K562 (cell line): ENCODE results near the gene RNF223.

Experiments used
- BCOR ChIP-seq: fragments of 450-650 bp; IDR thresholded peaks from 2 replicates; pipeline ENCODE4 v1.6.1; 2016
- C11orf30 ChIP-seq: fragments of 450-650 bp; IDR thresholded peaks from 2 replicates; pipeline ENCODE4 v1.6.1; 2016; ENCODE audit warnings: low read depth, mild to moderate bottlenecking
- CBFB ChIP-seq: sonication (generic); formaldehyde crosslinking; IDR thresholded peaks from 2 replicates; pipeline ENCODE4 v1.4.0; 2020; ENCODE audit warnings: mild to moderate bottlenecking, missing genetic modification reagents
- DDX20 ChIP-seq: fragments of 450-650 bp; IDR thresholded peaks from 2 replicates; pipeline ENCODE4 v1.6.1; 2016; ENCODE audit warnings: missing genetic modification characterization, low read depth, mild to moderate bottlenecking, missing compliant biosample characterization, moderate library complexity
- GABPB1 ChIP-seq: sonication (generic); formaldehyde crosslinking; IDR thresholded peaks from 2 replicates; pipeline ENCODE4 v1.8.0; 2022; ENCODE audit warnings: mild to moderate bottlenecking, missing genetic modification reagents
- HSF4 ChIP-seq: fragments of 250-450 bp; sonication (Bioruptor Pico); IDR thresholded peaks from 2 replicates; pipeline ENCODE4 v2.1.2; 2022; ENCODE audit warnings: mild to moderate bottlenecking, moderate library complexity, borderline replicate concordance
- JUNB ChIP-seq: fragments of 450-650 bp; formaldehyde crosslinking; conservative IDR thresholded peaks from 2 replicates; pipeline ENCODE4 v1.4.0; 2020; ENCODE audit warnings: mild to moderate bottlenecking
- MCM7 ChIP-seq, 2 experiments: fragments of 450-650 bp; IDR thresholded peaks; 2 replicates each; pipeline ENCODE4 v1.6.1; 2016 to 2018
- SMARCC2 ChIP-seq: fragments of 450-650 bp; IDR thresholded peaks from 2 replicates; pipeline ENCODE4 v1.6.1; 2017; ENCODE audit warnings: antibody characterized with exemption, moderate library complexity, mild to moderate bottlenecking, low read depth
- TCFL5 ChIP-seq: fragments of 250-450 bp; sonication (Bioruptor Pico); conservative IDR thresholded peaks from 2 replicates; pipeline ENCODE4 v1.6.1; 2021; ENCODE audit warnings: mild to moderate bottlenecking, moderate library complexity, matching md5 sums
- YY1 ChIP-seq, 3 experiments: IDR thresholded peaks; 2 replicates each; pipeline ENCODE4 v1.6.1; 2011; ENCODE audit warnings: low read length in 2 of 3, mild to moderate bottlenecking in 2 of 3, moderate library complexity in 2 of 3, borderline replicate concordance in 1 of 3, control low read depth in 1 of 3, low read depth in 1 of 3; ENCODE audit not compliant: insufficient read depth in 3 of 3, insufficient replicate concordance in 2 of 3, control insufficient read depth in 1 of 3, insufficient read length in 1 of 3; ENCODE audit errors: extremely low read depth in 1 of 3
- TF ChIP-seq, protein P1 (sequence below), 2 experiments: IDR thresholded peaks; 2 replicates each; pipeline ENCODE4 v1.6.1; 2012; ENCODE audit warnings: improper control_type of control experiment in 2 of 2, low read depth in 2 of 2, low read length in 2 of 2, borderline replicate concordance in 1 of 2
- TF ChIP-seq, protein P2 (sequence below), 3 experiments: IDR thresholded peaks in 2 of 3; conservative IDR thresholded peaks in 1 of 3; 2 replicates each; pipeline ENCODE4 v1.5.1; 2011 to 2012; ENCODE audit warnings: low read length in 3 of 3, mild to moderate bottlenecking in 3 of 3, control low read depth in 2 of 3, improper control_type of control experiment in 1 of 3, inconsistent platforms in 1 of 3, low read depth in 1 of 3, mixed read lengths in 1 of 3, moderate library complexity in 1 of 3; ENCODE audit not compliant: insufficient read depth in 2 of 3

DNA sequence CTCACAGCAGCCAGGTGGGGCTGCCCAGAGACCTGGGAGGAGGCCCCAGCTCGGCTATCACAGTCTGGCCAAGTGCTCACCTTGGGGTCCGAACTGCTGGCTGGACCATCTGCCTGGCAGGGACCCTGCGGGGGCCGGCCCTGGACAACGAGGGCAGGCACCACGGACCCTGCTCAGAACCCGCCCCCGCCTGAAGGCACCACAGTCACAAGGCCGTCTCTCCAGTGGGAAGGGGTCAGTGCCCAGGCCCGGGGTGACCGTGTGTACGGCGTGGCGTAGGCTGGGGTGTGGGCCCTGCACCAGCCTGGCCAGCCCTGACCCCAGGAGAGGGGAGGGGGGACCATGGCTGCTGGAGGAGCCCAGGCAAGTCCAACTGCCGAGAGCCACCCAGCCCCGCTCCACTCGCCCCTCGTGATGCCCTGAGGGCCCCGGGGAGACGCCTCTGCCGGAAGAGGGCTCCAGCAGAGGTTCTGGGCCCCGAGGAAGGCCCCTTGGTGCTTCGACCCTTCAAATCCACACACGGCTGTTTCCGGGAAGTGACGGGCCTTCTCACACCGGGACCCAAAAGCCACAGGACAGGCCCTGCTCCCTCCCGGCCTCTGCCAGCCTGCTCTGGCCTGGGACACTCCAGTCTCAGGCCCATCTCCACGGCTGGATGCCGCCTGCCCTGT is 11.2 kb upstream of the RNF223 start:
- TF ChIP-seq, protein P1, sequence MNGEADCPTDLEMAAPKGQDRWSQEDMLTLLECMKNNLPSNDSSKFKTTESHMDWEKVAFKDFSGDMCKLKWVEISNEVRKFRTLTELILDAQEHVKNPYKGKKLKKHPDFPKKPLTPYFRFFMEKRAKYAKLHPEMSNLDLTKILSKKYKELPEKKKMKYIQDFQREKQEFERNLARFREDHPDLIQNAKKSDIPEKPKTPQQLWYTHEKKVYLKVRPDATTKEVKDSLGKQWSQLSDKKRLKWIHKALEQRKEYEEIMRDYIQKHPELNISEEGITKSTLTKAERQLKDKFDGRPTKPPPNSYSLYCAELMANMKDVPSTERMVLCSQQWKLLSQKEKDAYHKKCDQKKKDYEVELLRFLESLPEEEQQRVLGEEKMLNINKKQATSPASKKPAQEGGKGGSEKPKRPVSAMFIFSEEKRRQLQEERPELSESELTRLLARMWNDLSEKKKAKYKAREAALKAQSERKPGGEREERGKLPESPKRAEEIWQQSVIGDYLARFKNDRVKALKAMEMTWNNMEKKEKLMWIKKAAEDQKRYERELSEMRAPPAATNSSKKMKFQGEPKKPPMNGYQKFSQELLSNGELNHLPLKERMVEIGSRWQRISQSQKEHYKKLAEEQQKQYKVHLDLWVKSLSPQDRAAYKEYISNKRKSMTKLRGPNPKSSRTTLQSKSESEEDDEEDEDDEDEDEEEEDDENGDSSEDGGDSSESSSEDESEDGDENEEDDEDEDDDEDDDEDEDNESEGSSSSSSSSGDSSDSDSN (IDR thresholded peaks at IDR 0.05; ENCODE audit: borderline replicate concordance in 1 of 2, low read depth in 2 of 2, low read length in 2 of 2): no peak
- no peak for TF ChIP-seq HSF4
- TF ChIP-seq BCOR: no peak
- TF ChIP-seq CBFB (CRISPR knock-in tag): no peak
- no peak for TF ChIP-seq C11orf30
- no peak for TF ChIP-seq MCM7 (IDR thresholded peaks at IDR 0.05)
- no peak for TF ChIP-seq JUNB (CRISPR knock-in tag)
- TF ChIP-seq GABPB1 (CRISPR knock-in tag): no peak
- no peak for TF ChIP-seq SMARCC2
- TF ChIP-seq YY1 (IDR thresholded peaks at IDR 0.05; ENCODE audit: borderline replicate concordance in 1 of 3, control insufficient read depth in 1 of 3, extremely low read depth in 1 of 3, insufficient read depth in 3 of 3, insufficient read length in 1 of 3, insufficient replicate concordance in 2 of 3, low read depth in 1 of 3, low read length in 2 of 3): no peak
- TF ChIP-seq DDX20 (tag): no peak
- TF ChIP-seq, protein P2, sequence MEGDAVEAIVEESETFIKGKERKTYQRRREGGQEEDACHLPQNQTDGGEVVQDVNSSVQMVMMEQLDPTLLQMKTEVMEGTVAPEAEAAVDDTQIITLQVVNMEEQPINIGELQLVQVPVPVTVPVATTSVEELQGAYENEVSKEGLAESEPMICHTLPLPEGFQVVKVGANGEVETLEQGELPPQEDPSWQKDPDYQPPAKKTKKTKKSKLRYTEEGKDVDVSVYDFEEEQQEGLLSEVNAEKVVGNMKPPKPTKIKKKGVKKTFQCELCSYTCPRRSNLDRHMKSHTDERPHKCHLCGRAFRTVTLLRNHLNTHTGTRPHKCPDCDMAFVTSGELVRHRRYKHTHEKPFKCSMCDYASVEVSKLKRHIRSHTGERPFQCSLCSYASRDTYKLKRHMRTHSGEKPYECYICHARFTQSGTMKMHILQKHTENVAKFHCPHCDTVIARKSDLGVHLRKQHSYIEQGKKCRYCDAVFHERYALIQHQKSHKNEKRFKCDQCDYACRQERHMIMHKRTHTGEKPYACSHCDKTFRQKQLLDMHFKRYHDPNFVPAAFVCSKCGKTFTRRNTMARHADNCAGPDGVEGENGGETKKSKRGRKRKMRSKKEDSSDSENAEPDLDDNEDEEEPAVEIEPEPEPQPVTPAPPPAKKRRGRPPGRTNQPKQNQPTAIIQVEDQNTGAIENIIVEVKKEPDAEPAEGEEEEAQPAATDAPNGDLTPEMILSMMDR (IDR thresholded peaks at IDR 0.05 in 2 of 3, conservative IDR thresholded peaks at IDR 0.05 in 1 of 3; ENCODE audit: insufficient read depth in 2 of 3, low read depth in 1 of 3, low read length in 3 of 3): no peak
- no peak for TF ChIP-seq TCFL5 (CRISPR knock-in tag)
